SK-N-SH (cell line): ENCODE measurements around the gene PSD. TPM values are rescaled to one million over a fixed set of nuclear protein-coding genes. Genes with fewer than 3 reads are reported as not detected.

Experiments used
- CTCF ChIA-PET: fragments of 300-600, 350-600 bp; formaldehyde crosslinking; extraction: SDS; loops from one replicate; lab custom pipeline; 2021; lab: Yijun Ruan, JAX
- POLR2A ChIA-PET: fragments of 350-600 bp; sonication (Branson Sonifier 250); formaldehyde crosslinking; extraction: SDS; loops from one replicate; lab custom pipeline; 2020; ENCODE audit warnings: antibody characterized with exemption, inconsistent platforms; lab: Yijun Ruan, JAX
- DNase-seq: peaks from one replicate; pipeline ENCODE4 v3.0.0; 2012
- H2AFZ ChIP-seq: fragments of 200-600 bp; sonication (generic); 2 replicates; pipeline ENCODE4 v1.8.1; 2016; ENCODE audit warnings: antibody characterized with exemption, mild to moderate bottlenecking, low read depth
- H3F3A ChIP-seq: fragments of 200-600 bp; sonication (generic); replicated peaks from 2 replicates; pipeline ENCODE3; 2016; ENCODE audit warnings: antibody characterized with exemption, mild to moderate bottlenecking; ENCODE audit not compliant: insufficient read depth
- H3K27ac ChIP-seq, 2 experiments: fragments of 200-500 bp in 1 of 2; fragments of 200-600 bp in 1 of 2; sonication (Bioruptor generic) in 1 of 2; sonication (generic), shearing (Covaris generic) in 1 of 2; 2 replicates each; pipeline versions ENCODE4 v1.5.1 to v1.6.1; 2014 to 2016; ENCODE audit warnings: low read depth in 2 of 2, inconsistent platforms in 1 of 2, low read length in 1 of 2, mild to moderate bottlenecking in 1 of 2, mixed read lengths in 1 of 2
- H3K27me3 ChIP-seq: fragments of 200-600 bp; sonication (generic), shearing (Covaris generic); 2 replicates; pipeline ENCODE4 v1.6.1; 2016; ENCODE audit warnings: mixed run types; ENCODE audit not compliant: insufficient read depth
- H3K36me3 ChIP-seq, 2 experiments: fragments of 200-500 bp in 1 of 2; fragments of 200-600 bp in 1 of 2; sonication (Bioruptor generic) in 1 of 2; sonication (generic) in 1 of 2; replicated peaks in 1 of 2; 2 replicates each; pipeline versions ENCODE3 to v1.5.1; 2014 to 2016; ENCODE audit warnings: low read length in 1 of 2, mild to moderate bottlenecking in 1 of 2; ENCODE audit not compliant: insufficient read depth in 2 of 2, control insufficient read depth in 1 of 2
- H3K4me1 ChIP-seq, 2 experiments: fragments of 200-500 bp in 1 of 2; fragments of 200-600 bp in 1 of 2; sonication (Bioruptor generic) in 1 of 2; sonication (generic), shearing (Covaris generic) in 1 of 2; 2 replicates each; pipeline versions ENCODE4 v1.5.1 to v1.6.1; 2014 to 2016; ENCODE audit warnings: low read depth in 1 of 2, low read length in 1 of 2, mixed run types in 1 of 2; ENCODE audit not compliant: insufficient read depth in 2 of 2, control insufficient read depth in 1 of 2
- H3K4me2 ChIP-seq: fragments of 200-600 bp; sonication (generic), shearing (Covaris generic); 2 replicates; pipeline ENCODE4 v1.6.1; 2017; ENCODE audit warnings: mixed run types
- H3K4me3 ChIP-seq, 2 experiments: fragments of 200-500 bp in 1 of 2; fragments of 200-600 bp in 1 of 2; sonication (Bioruptor generic) in 1 of 2; sonication (generic), shearing (Covaris generic) in 1 of 2; 2 replicates each; pipeline versions ENCODE4 v1.5.1 to v1.8.1; 2014 to 2016; ENCODE audit warnings: low read depth in 2 of 2, inconsistent platforms in 1 of 2, low read length in 1 of 2, mild to moderate bottlenecking in 1 of 2, mixed read lengths in 1 of 2, moderate library complexity in 1 of 2
- H3K79me2 ChIP-seq: fragments of 200-600 bp; sonication (generic); 2 replicates; pipeline ENCODE4 v1.8.1; 2017; ENCODE audit warnings: mild to moderate bottlenecking; ENCODE audit not compliant: insufficient read depth
- H3K9ac ChIP-seq: fragments of 200-600 bp; sonication (generic); 2 replicates; pipeline ENCODE4 v1.6.1; 2017; ENCODE audit warnings: mixed run types
- H3K9me2 ChIP-seq: fragments of 200-600 bp; sonication (generic); 2 replicates; pipeline ENCODE4 v1.6.1; 2017; ENCODE audit warnings: mixed run types
- H3K9me3 ChIP-seq: fragments of 200-600 bp; sonication (generic); 2 replicates; pipeline ENCODE4 v1.6.1; 2017; ENCODE audit warnings: mixed run types, mild to moderate bottlenecking, moderate library complexity
- H4K20me1 ChIP-seq: fragments of 200-600 bp; sonication (generic); 2 replicates; pipeline ENCODE4 v1.6.1; 2017; ENCODE audit warnings: mild to moderate bottlenecking, mixed run types; ENCODE audit not compliant: insufficient read depth
- CHD2 ChIP-seq: fragments of 150-350 bp; IDR thresholded peaks from 2 replicates; pipeline ENCODE4 v1.6.1; 2018; ENCODE audit warnings: low read length; ENCODE audit not compliant: partially characterized antibody
- ELF1 ChIP-seq: IDR thresholded peaks from 2 replicates; pipeline ENCODE4 v1.4.0; 2012
- EP300 ChIP-seq, 2 experiments: IDR thresholded peaks; 2 replicates each; pipeline versions ENCODE4 v1.4.0 to v1.6.1; 2012; ENCODE audit warnings: borderline replicate concordance in 1 of 2, low read depth in 1 of 2, low read length in 1 of 2
- FOXJ3 ChIP-seq: sonication (generic); formaldehyde crosslinking; IDR thresholded peaks from 2 replicates; pipeline ENCODE4 v1.5.1; 2020; ENCODE audit warnings: mild to moderate bottlenecking, missing genetic modification reagents
- FOXM1 ChIP-seq: IDR thresholded peaks from 2 replicates; pipeline ENCODE4 v1.4.0; 2012; ENCODE audit warnings: low read depth, mild to moderate bottlenecking
- GATA2 ChIP-seq: sonication (generic); formaldehyde crosslinking; IDR thresholded peaks from 2 replicates; pipeline ENCODE4 v1.5.0; 2020; ENCODE audit warnings: mild to moderate bottlenecking, missing genetic modification reagents
- MEF2A ChIP-seq: IDR thresholded peaks from 2 replicates; pipeline ENCODE4 v1.4.0; 2012; ENCODE audit warnings: low read depth, borderline replicate concordance
- MXI1 ChIP-seq: IDR thresholded peaks from 2 replicates; pipeline ENCODE4 v1.6.1; 2012; ENCODE audit warnings: mild to moderate bottlenecking, low read depth, low read length, improper control_type of control experiment
- NRF1 ChIP-seq: IDR thresholded peaks from 2 replicates; pipeline ENCODE4 v1.6.1; 2012; ENCODE audit warnings: low read depth, mild to moderate bottlenecking, low read length
- POLR2AphosphoS5 ChIP-seq: IDR thresholded peaks from 2 replicates; pipeline ENCODE4 v1.6.1; 2012; ENCODE audit warnings: low read depth, low read length
- RAD21 ChIP-seq: IDR thresholded peaks from 2 replicates; pipeline ENCODE4 v1.6.1; 2012; ENCODE audit warnings: mild to moderate bottlenecking, low read length
- RCOR1 ChIP-seq: fragments of 150-350 bp; IDR thresholded peaks from 2 replicates; pipeline ENCODE4 v1.6.1; 2017; ENCODE audit warnings: antibody characterized with exemption, low read length
- RFX5 ChIP-seq: IDR thresholded peaks from 2 replicates; pipeline ENCODE4 v1.6.1; 2012; ENCODE audit warnings: mild to moderate bottlenecking, improper control_type of control experiment, low read length
- RXRA ChIP-seq: IDR thresholded peaks from 2 replicates; pipeline ENCODE4 v1.4.0; 2012; ENCODE audit warnings: low read depth, mild to moderate bottlenecking, borderline replicate concordance
- SIN3A ChIP-seq: IDR thresholded peaks from 2 replicates; pipeline ENCODE4 v1.6.1; 2012; ENCODE audit warnings: low read depth, mild to moderate bottlenecking, low read length, moderate library complexity, borderline replicate concordance
- SMC3 ChIP-seq: IDR thresholded peaks from 2 replicates; pipeline ENCODE4 v1.6.1; 2012; ENCODE audit warnings: low read depth, low read length, improper control_type of control experiment
- TAF1 ChIP-seq: IDR thresholded peaks from 2 replicates; pipeline ENCODE4 v1.6.1; 2012; ENCODE audit warnings: low read depth, mild to moderate bottlenecking, low read length, moderate library complexity, borderline replicate concordance
- TEAD4 ChIP-seq: IDR thresholded peaks from 2 replicates; pipeline ENCODE4 v1.4.0; 2012; ENCODE audit warnings: mild to moderate bottlenecking, borderline replicate concordance; ENCODE audit not compliant: insufficient read depth
- WGBS: methylation state at CpG from one replicate; pipeline ENCODE4 v1.1.6; 2017; ENCODE audit warnings: low lambda C conversion rate; 5-methylcytosine and 5-hydroxymethylcytosine counted together
- polyA plus RNA-seq, 3 experiments: library from polyadenylated mRNA; depleted of rRNA; stranded (reverse); fragments of >200 nt; gene quantifications; 2 replicates each; pipeline ENCODE4 v1.2.3, GENCODE V29; 2012
- TF ChIP-seq, protein P1 (sequence below): IDR thresholded peaks from 2 replicates; pipeline ENCODE4 v1.4.0; 2012; ENCODE audit warnings: low read depth, borderline replicate concordance
- TF ChIP-seq, protein P2 (sequence below): fragments of 200-600 bp; sonication (generic); IDR thresholded peaks from 2 replicates; pipeline ENCODE4 v1.6.1; 2017; ENCODE audit warnings: antibody characterized with exemption, mild to moderate bottlenecking, moderate library complexity
- TF ChIP-seq, protein P3 (sequence below): fragments of 150-350 bp; IDR thresholded peaks from 2 replicates; pipeline ENCODE4 v1.6.1; 2016; ENCODE audit warnings: mild to moderate bottlenecking, low read depth, low read length
- TF ChIP-seq, protein P4 (sequence below): IDR thresholded peaks from 2 replicates; pipeline ENCODE4 v1.4.0; 2012; ENCODE audit warnings: low read depth

PSD gene
- polyA plus RNA-seq, 1 of the 3 experiments (the other 2 are of a cell fraction), result 0.97 TPM

DNA sequence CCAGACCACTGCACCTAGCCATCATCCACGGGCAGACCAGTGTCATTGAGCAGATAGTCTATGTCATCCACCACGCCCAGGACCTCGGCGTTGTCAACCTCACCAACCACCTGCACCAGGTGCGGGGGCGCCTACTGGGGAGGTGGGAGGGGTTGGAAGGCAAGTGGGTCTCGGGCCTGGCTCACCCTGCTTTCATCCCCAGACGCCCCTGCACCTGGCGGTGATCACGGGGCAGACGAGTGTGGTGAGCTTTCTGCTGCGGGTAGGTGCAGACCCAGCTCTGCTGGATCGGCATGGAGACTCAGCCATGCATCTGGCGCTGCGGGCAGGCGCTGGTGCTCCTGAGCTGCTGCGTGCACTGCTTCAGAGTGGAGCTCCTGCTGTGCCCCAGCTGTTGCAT lies 18.5 kb downstream of the PSD start (continued):
- TF ChIP-seq TEAD4, result no peak
- TF ChIP-seq, protein P1, sequence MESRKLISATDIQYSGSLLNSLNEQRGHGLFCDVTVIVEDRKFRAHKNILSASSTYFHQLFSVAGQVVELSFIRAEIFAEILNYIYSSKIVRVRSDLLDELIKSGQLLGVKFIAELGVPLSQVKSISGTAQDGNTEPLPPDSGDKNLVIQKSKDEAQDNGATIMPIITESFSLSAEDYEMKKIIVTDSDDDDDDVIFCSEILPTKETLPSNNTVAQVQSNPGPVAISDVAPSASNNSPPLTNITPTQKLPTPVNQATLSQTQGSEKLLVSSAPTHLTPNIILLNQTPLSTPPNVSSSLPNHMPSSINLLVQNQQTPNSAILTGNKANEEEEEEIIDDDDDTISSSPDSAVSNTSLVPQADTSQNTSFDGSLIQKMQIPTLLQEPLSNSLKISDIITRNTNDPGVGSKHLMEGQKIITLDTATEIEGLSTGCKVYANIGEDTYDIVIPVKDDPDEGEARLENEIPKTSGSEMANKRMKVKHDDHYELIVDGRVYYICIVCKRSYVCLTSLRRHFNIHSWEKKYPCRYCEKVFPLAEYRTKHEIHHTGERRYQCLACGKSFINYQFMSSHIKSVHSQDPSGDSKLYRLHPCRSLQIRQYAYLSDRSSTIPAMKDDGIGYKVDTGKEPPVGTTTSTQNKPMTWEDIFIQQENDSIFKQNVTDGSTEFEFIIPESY, result no peak
- no peak for TF ChIP-seq POLR2AphosphoS5
- no peak for TF ChIP-seq NRF1

DNA sequence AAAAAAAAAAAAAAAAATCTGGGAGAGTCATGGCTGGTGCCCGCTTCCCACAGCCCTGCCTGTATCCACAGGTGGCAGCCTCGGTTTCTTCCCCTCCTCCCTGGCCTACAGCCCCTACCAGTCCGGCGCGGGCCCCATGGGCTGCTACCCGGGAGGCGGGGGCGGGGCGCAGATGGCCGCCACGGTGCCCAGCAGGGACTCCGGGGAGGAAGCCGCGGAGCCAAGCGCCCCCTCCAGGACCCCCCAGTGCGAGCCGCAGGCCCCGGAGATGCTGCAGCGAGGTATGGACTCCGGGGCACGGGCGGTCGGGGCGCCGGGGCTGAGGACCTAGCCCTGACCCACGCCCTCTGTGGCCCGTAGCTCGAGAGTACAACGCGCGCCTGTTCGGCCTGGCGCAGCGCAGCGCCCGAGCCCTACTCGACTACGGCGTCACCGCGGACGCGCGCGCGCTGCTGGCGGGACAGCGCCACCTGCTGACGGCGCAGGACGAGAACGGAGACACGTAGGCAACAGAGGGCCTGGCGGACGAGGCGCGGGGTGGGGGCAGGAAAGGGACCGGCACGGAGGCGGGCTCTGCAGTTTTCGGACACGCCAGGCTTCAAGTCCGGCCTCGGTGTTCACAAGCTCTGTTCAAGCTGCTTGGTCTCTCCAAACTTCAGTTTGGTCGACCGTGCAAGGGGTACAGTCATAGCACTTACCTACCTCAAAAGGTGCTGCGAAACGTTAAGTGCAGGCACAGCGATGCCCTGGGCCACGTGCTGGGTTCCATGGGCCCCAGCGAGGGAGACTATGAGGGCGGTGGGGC lies 19.2 kb downstream of the PSD start:
- Histone ChIP-seq H3K79me2 (peaks cover 5% of the 10 kb centered on the region; the same call in 1 of the 2 replicates), H3K36me3 (no peaks in the 10 kb centered on the region), H3K4me2 (peak overlapping the region; percentile 89), H3K9me3 (no peaks in the 10 kb centered on the region), H3K4me3 (peak overlapping the region; percentile 49 to 64), H4K20me1 (no peaks in the 10 kb centered on the region), H3K27me3 (no peaks in the 10 kb centered on the region), H3K9ac (0 out of 2 replicates have a peak overlapping the region, but pooled peaks have one; percentile 36)
- DNase-seq, result peak; percentile 95
- 32% methylated on average over 9 of the region's 72 CpGs for WGBS
- TF ChIP-seq MEF2A (no peak), RFX5 (no peak), EP300 (IDR thresholded peaks at IDR 0.05; ENCODE audit: borderline replicate concordance in 1 of 2, low read depth in 1 of 2, low read length in 1 of 2) (no peak), SIN3A (peak; percentile 34; the same call in 1 of the 2 replicates), ELF1 (no peak), MXI1 (peak; percentile 74; the same call in 1 of the 2 replicates), GATA2 (0 out of 2 replicates have a peak, but pooled peaks have one; percentile 18), RXRA (no peak), CHD2 (no peak), RAD21 (peak; percentile 55), TAF1 (peak; percentile 38; the same call in 1 of the 2 replicates), TEAD4 (no peak), NRF1 (peak; percentile 40; the same call in 1 of the 2 replicates), POLR2AphosphoS5 (peak; percentile 32; the same call in 1 of the 2 replicates), RCOR1 (peak; percentile 60; the same call in 1 of the 2 replicates), FOXJ3 (CRISPR knock-in tag) (peak; percentile 17; the same call in 1 of the 2 replicates), SMC3 (peak; percentile 69), FOXM1 (no peak)
- TF ChIP-seq, protein P2, sequence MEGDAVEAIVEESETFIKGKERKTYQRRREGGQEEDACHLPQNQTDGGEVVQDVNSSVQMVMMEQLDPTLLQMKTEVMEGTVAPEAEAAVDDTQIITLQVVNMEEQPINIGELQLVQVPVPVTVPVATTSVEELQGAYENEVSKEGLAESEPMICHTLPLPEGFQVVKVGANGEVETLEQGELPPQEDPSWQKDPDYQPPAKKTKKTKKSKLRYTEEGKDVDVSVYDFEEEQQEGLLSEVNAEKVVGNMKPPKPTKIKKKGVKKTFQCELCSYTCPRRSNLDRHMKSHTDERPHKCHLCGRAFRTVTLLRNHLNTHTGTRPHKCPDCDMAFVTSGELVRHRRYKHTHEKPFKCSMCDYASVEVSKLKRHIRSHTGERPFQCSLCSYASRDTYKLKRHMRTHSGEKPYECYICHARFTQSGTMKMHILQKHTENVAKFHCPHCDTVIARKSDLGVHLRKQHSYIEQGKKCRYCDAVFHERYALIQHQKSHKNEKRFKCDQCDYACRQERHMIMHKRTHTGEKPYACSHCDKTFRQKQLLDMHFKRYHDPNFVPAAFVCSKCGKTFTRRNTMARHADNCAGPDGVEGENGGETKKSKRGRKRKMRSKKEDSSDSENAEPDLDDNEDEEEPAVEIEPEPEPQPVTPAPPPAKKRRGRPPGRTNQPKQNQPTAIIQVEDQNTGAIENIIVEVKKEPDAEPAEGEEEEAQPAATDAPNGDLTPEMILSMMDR, result peak; percentile 87
- TF ChIP-seq, protein P3, sequence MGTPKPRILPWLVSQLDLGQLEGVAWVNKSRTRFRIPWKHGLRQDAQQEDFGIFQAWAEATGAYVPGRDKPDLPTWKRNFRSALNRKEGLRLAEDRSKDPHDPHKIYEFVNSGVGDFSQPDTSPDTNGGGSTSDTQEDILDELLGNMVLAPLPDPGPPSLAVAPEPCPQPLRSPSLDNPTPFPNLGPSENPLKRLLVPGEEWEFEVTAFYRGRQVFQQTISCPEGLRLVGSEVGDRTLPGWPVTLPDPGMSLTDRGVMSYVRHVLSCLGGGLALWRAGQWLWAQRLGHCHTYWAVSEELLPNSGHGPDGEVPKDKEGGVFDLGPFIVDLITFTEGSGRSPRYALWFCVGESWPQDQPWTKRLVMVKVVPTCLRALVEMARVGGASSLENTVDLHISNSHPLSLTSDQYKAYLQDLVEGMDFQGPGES, result no peak
- TF ChIP-seq, protein P4, sequence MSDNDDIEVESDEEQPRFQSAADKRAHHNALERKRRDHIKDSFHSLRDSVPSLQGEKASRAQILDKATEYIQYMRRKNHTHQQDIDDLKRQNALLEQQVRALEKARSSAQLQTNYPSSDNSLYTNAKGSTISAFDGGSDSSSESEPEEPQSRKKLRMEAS, result peak; percentile 54; the same call in 1 of the 2 replicates
- TF ChIP-seq, all 33 proteins: peak for 12
- Histone ChIP-seq H3K9me2 (no peaks in the 10 kb centered on the region), H3K27ac (peak overlapping the region in 1 of 2 experiments; percentile 71; a peak in 1 of 4 replicates), H3F3A (no peaks in the 10 kb centered on the region), H2AFZ (peak overlapping the region; percentile 70), H3K4me1 (peaks cover 0 to 23% of the 10 kb centered on the region in 2 experiments; a peak in 1 of 4 replicates)
- POLR2A ChIA-PET, result interaction anchor here (0.9 to 1.5 kb wide), 5 partner anchors 14 to 173 kb away, joined by 3 to 5 read pairs (median 3); partner anchors contain the start of genes CUEDC2, ELOVL3 and FBXL15
- CTCF ChIA-PET, result interaction anchor here (0.6 to 16.5 kb wide), 52 partner anchors 8 to 280 kb away, joined by 3 to 359 read pairs (median 5); partner anchors contain the start of genes ACTR1A, C10orf95, CUEDC2 and ELOVL3
